ENCODE results near the gene GCKR.

Gene GCKR

DNA sequence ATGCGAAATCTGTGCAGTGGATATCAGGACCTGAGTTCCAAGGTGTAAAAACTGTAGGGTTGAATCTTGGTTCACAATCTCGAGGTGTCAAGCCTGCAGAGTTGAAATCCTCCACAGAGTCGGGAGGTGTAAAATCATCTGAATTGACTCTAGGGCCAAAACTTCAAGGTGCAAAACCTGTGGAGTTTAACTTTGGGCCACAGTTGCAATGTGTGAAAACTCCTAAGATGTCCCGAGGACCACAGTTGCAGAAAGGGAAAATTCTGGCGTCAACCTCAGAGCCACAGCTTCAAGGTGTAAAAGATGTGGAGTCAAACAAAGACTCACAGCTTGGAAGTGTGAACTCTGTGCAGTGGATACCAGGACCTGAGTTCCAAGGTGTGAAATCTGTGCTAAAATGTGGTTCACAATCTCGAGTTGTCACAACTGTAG lies 76.4 kb downstream of the GCKR start:
- DNase-seq = no peak
